GM23338 (cell line): ENCODE results near the gene TLR9.

Source experiments
- CTCF ChIP-seq, 2 experiments: fragments of 200-600 bp in 1 of 2; sonication (generic) in 1 of 2; conservative IDR thresholded peaks; 2 replicates each; pipeline versions ENCODE4 v1.5.1 to v1.6.1; 2016 to 2017; ENCODE audit warnings: antibody characterized with exemption in 2 of 2, low read depth in 2 of 2, mild to moderate bottlenecking in 2 of 2, moderate library complexity in 1 of 2
- EZH2 ChIP-seq: fragments of 200-600 bp; sonication (generic); IDR thresholded peaks from one replicate; pipeline ENCODE4 v1.8.0; 2017; ENCODE audit warnings: antibody characterized with exemption, mild to moderate bottlenecking, low read depth; ENCODE audit not compliant: unreplicated experiment
- EZH2phosphoT487 ChIP-seq: fragments of 200-600 bp; sonication (generic); IDR thresholded peaks from one replicate; pipeline ENCODE4 v1.8.1; 2018; ENCODE audit warnings: antibody characterized with exemption; ENCODE audit not compliant: unreplicated experiment
- POLR2AphosphoS5 ChIP-seq: IDR thresholded peaks from 2 replicates; pipeline ENCODE4 v1.6.1; 2016; ENCODE audit warnings: antibody characterized with exemption, low read depth
- REST ChIP-seq: IDR thresholded peaks from one replicate; pipeline ENCODE4 v1.6.1; 2018; ENCODE audit warnings: antibody characterized with exemption; ENCODE audit not compliant: unreplicated experiment
- ZNF331 ChIP-seq: fragments of 250-450 bp; sonication (Bioruptor Pico); IDR thresholded peaks from 2 replicates; pipeline ENCODE4 v1.5.0; 2020; ENCODE audit warnings: low read depth, mild to moderate bottlenecking, moderate library complexity

- TF ChIP-seq CTCF (conservative IDR thresholded peaks at IDR 0.05; ENCODE audit: low read depth in 2 of 2) (no peak), POLR2AphosphoS5 (no peak), REST (no peak), ZNF331 (CRISPR knock-in tag) (no peak), EZH2 (no peak), EZH2phosphoT487 (no peak)
These were observed 2.9 kb downstream of the TLR9 start for GRCh38 chr3:52222319-52223221.
